ENCODE measurements around the gene CD151.
A peak's percentile ranks its signal among the peaks of the same experiment; 100 is the strongest.

CD151 gene

GRCh38 chr11:797296-798092 is 35.3 kb upstream of the CD151 start:
- DNase-seq (ENCODE audit: low read depth) = peak; percentile 53

GRCh38 chr11:798093-798713 is 34.5 kb upstream of the CD151 start, which contains the start of gene SLC25A22:
SLC25A22 (minus strand) TSS chr11:798281; CDS start chr11:795006, 3,275 bp downstream.
- no peak for DNase-seq (ENCODE audit: low read depth)

GRCh38 chr11:799641-800316 is 33.0 kb upstream of the CD151 start:
- DNase-seq (ENCODE audit: low read depth) = no peak

GRCh38 chr11:800473-800872 is 32.3 kb upstream of the CD151 start:
- no peak for DNase-seq (ENCODE audit: low read depth)

- no peak for DNase-seq (ENCODE audit: low read depth)
These were observed 31.5 kb upstream of the CD151 start for GRCh38 chr11:801097-801780.

GRCh38 chr11:802018-802617 is 30.6 kb upstream of the CD151 start:
- no peak for DNase-seq (ENCODE audit: low read depth)

- no peak for DNase-seq (ENCODE audit: low read depth)
These were observed 29.9 kb upstream of the CD151 start for GRCh38 chr11:802693-803466.

- no peak for DNase-seq (ENCODE audit: low read depth)
These were observed 29.3 kb upstream of the CD151 start for GRCh38 chr11:803467-803742.

DNA sequence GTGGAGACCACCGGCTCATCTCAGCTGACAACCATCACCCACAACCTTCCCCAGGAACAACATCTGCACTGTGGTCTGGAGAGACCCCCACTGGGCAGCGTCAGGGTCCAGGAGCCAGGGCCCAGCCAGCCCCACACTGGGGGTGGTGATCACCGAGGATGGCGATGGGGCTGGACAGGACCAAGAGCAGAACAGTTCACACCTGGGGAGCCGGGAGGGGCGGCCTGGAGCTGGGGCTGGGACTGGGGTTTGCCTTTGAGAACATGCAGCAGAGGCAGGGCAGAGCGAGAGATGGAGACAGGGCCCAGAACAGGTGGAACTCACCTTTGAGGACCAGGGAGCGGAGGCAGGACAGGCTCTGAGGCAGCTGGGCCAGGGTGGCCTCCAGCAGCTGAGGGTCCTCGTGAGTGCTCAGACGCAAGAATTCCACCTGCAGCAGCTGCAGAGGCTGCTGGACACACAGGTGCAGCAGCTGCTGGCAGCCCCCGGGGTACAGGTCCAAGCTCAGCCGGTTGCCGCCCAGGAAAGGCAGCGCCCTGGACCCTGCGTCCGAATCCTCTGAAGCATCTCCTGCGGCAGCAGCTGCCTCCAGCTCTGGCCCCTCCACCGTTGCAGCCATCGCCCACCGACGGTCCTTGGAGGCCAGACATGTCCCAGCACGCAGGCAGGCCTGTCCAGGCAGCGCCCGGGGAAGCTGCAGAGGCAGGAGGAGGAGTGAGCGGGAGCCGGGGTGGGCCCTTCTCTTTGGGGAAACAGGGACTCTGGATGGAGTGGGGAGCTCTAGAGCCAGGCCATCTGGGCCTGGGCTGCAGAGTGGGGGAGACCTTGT is 28.8 kb upstream of the CD151 start:
- no peak for DNase-seq (ENCODE audit: low read depth)

GRCh38 chr11:804599-804964 is 28.2 kb upstream of the CD151 start:
- DNase-seq (ENCODE audit: low read depth) = no peak

- DNase-seq (ENCODE audit: low read depth) = no peak
These were observed 24.1 kb upstream of the CD151 start for GRCh38 chr11:808427-809286.

GRCh38 chr11:809287-810039 is 23.3 kb upstream of the CD151 start, which contains the start of gene RPLP2:
RPLP2 (plus strand) TSS chr11:809967; CDS start chr11:810235, 268 bp downstream.
- peak; percentile 79 for DNase-seq (ENCODE audit: low read depth)

DNA sequence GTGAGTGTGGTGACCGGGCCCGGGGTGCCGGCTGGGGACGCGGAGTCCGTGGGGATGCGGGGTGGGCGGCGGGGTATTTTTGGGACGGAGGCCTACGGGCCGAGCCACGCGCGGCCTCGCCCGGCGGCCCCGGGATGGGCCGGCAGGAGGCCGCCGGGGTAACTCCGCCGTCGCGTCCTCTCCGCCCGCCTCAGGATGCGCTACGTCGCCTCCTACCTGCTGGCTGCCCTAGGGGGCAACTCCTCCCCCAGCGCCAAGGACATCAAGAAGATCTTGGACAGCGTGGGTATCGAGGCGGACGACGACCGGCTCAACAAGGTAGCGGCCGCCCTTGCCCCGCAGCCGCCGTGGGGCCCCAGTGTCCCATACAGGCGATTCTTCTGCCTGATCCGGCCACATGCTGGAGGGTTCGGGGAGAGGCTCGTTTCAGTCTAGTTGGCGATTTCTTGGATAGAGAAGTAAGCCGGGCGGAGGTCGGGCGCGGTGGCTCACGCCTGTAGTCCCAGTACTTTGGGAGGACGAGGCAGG is 22.6 kb upstream of the CD151 start:
- DNase-seq (ENCODE audit: low read depth) = no peak

DNA sequence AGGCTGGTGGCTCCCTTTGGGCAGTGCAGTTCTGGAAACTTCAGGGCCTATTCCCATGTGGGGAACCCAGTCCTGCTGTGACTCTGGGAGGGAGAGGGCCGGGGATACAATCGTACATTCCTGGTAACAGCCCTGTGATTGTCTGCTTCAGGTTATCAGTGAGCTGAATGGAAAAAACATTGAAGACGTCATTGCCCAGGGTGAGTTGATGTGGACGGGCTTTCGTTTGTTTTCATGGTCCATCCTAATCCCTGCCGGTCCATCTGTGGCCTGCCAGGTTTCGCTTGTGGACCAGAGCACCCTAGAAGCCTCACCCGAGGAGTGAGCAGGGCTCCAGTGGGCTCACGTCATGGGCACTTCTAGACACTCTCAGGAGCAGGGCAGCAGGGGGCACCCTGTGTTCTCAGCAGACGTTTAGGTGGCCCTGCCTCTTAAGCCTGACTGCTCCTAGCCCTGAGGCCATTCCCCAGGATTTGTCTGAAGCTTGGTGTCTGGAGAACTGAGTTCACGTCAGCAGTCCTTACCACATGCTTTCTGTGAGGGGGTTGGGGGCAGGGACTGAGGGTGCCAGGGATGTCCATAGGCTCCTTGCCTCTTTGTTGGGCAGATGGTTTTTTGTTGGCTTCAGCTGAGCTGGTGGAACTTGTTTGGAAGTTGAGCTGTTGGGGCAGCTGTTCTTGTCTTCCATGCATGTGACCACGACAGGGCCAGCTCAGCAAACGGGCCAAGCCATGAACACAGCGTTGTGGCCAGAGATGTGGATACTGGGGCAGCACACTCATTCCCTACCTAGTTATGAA is 21.1 kb upstream of the CD151 start:
- no peak for DNase-seq (ENCODE audit: low read depth)

DNA sequence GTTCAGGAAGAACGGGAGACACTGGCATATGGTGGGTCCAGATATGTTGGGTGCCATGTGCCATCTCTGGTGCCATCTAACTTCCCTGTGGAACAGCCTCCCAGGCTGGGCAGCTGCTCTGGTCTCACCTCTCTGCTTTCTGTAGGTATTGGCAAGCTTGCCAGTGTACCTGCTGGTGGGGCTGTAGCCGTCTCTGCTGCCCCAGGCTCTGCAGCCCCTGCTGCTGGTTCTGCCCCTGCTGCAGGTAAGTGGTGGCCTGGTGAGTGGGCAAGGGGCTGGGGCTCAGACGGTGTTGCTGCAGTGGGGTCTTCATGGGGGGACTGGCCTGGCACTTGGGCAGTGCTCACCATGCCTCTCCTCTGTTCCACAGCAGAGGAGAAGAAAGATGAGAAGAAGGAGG is 20.4 kb upstream of the CD151 start:
- no peak for DNase-seq (ENCODE audit: low read depth)

- no peak for DNase-seq (ENCODE audit: low read depth)
These were observed 19.7 kb upstream of the CD151 start for GRCh38 chr11:813072-813455.

DNA sequence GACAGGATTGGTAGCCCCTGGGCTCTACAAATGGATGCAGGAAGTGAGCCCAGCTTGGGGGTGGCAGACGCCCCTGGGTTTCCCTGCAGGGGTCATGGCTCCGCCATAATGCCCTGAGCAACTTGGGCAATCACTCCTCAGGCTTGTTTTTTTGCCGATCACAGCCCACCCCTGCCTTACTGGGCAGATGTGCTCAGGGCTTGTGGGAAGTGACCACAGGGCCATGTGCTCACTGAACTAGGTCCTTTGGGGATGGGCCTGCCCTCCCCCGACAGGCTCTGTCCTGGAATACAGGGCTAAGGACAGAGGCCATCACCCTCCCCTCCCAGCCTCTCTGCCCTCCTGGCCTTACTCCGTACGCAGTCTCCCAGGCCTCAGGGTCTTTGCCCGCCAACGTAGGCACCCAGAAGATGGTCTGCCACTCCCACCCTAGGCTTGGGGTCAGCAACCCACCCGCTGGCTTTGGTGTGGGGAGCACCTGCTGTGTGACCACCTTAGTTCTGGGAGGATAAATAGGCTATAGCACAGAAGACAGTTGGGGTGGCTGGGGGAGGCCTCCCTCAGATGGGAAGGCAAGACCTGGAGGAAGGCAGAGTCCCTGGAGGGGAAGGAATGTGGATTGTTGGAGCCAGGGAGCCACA is 19.2 kb upstream of the CD151 start:
- no peak for DNase-seq (ENCODE audit: low read depth)
